D341Med (cell line): ENCODE measurements around the gene ZNF750.
A peak's percentile ranks its signal among the peaks of the same experiment; 100 is the strongest.

Source experiments
- DNase-seq: peaks from one replicate; pipeline ENCODE4 v3.0.0; 2012; ENCODE audit warnings: low spot score

The ZNF750 gene

DNA sequence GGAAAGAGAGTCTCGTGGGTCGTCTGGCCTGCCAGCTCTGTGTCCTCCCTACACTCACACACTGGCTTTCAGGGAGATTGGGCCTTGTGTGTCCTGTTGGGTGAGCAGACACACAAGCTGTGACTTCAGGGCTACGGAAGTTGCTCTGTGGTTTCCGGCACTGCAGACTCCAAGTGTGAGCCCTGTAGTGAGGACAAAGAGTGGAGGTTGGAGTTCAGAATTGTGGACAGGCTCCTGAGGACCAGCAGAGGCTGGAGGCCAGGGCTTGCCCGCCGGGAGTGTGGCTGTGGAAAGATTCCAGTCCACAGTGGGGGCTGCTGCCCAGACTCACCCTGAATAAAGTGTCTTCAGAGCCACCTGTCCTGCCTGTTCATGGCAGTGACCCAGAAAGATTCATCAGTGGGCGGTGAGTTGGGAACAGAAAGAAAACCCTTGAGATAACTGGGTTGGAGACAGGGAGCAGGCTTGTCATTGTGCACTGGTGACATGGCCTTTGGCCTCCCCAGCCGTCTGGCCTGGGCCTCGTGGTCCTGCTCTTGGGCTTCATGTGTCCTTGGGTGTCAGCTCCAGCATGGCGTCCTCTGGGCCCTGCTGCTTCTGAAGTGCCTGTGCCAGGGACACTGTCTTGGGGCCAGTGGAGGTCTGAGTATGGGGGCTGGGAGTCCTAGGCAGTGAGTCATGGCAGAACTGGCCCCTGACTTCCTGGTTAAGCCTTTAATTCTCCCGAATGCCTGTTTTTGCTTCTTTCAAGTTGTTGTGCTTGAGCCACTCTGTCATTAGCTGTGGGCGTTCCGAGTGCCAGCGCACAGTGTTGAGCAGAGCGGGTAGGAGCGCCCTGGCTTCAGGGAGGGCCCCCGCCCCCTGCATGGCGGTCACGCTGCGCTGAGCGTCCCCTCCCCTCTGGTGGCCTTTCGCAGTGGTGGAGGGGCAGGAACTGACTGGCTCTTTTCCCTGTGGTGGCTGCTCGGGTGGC is 19.9 kb upstream of the ZNF750 start:
- DNase-seq = no peak

DNA sequence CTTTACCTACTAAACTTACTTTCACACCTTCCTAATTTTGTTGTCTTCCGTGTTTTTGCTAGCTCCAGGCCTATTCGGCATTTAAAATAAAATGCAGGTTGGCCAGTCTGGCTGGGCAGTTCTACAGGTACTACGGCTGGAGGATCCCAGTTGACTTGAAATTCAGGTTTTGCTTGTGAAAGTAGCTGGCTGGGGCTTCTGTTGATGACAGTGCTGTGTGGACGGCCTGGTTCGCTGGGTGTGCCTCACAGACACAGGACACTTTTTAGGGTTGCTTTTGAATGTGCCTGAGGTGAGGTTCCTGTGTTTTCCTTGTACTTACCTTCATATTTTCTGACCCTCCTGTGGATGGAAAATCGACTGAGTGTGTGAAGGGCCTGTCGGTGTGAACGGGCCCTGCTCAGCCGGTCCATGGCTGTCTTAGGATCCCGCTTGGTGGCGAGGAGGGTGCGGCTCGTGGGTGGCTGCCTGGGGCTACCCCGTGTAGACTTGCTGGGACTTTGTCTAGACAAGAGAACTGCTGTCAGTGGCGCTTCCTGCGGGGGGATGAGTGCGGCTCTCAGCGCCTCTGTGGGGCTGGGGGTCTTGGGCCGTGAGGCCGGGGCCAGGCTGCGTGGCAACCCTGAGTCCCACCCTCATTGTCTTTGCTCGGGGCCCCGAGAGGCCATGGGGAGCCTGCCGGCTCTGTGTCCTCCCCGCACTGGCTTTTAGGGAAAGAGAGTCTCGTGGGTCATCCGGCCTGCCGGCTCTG is 18.7 kb upstream of the ZNF750 start:
- DNase-seq = no peak

DNA sequence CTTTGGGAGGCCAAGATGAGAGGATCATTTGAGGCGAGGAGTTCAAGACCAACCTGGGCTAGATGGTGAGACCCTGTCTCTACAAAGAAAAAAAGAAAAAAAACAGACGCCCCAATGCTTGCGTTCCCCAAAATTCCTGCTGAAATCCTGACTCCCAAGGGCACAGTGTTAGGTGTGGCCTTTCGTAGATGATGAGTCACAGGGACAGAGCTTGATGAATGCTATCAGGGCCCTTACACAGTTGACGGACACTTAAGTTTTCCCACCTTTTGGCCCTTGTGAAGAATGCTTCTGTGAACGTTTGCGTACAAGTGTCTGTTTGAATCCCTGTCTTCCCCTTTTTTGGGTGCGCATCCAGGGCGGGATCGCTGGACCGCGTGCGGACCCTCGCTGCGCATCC is 16.5 kb upstream of the ZNF750 start:
- no peak for DNase-seq

DNA sequence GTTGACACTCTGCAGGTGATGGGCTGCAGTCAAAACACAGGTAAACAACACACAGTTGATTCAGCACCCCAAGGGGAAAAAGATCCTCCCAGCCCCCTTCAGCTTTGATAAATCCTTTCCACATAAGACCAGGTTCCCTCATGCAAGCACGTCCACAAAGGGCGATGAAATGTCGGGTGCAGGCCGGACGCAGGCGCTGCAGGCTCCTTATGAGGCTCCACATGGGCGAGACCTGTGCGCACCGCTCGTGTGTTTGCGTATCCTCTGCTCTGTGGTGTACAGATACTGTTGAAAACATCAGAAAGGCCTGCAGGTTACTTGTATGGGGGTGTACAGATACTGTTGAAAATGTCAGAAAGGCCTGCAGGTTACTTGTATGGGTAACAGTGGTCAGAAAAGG is 14.4 kb upstream of the ZNF750 start:
- DNase-seq = no peak

DNA sequence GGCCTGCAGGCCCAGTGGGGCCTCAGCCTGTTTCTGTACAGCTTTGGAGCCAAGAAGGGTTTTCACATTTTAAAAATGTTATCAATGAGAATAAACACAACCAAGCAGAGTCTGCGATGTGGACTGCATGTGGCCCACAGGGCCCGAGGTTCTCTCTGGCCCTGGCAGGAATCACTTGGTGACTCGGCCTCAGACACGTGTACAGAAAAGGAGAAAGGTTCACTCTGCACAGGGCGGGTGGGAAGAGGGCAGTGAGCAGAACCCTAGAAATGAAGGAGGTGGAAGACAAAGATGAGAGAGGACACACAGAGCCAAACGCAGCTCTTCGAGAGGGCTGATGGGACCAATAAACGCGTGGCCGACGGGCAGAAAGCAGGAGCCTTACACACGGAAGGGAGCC is 11.6 kb upstream of the ZNF750 start:
- DNase-seq = no peak

GRCh38 chr17:82849076-82849945 is 9.5 kb upstream of the ZNF750 start:
- no peak for DNase-seq

DNA sequence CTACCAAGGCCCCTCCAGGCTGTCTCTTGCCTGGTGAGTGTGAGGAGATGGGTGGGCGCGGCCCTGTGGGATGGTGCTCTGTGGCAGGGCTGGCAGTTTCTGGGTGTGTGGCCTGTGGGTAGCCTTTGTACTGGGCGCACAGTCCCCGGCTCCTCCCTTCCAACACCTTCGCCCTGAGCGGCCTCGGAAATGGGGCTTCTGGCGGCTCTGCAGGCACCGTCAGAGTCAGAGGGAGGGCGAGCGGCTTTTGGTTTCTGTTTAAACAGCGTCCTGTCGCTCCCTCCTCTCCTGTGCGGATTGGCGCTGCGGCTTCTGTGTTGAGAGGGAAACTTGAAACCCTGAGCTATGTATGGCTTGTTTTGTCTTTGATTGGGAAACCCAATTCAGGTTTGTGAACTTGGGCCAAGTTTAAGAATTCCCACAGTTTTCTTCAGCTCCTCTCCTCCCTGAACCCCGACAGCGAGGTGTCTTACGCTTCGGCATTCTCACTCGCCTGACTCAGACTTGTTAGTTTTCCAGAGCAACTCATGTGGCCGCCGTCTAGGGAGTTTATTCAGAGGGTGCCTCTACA is 8.3 kb upstream of the ZNF750 start:
- no peak for DNase-seq

GRCh38 chr17:82846061-82846691 is 6.4 kb upstream of the ZNF750 start:
- no peak for DNase-seq

DNA sequence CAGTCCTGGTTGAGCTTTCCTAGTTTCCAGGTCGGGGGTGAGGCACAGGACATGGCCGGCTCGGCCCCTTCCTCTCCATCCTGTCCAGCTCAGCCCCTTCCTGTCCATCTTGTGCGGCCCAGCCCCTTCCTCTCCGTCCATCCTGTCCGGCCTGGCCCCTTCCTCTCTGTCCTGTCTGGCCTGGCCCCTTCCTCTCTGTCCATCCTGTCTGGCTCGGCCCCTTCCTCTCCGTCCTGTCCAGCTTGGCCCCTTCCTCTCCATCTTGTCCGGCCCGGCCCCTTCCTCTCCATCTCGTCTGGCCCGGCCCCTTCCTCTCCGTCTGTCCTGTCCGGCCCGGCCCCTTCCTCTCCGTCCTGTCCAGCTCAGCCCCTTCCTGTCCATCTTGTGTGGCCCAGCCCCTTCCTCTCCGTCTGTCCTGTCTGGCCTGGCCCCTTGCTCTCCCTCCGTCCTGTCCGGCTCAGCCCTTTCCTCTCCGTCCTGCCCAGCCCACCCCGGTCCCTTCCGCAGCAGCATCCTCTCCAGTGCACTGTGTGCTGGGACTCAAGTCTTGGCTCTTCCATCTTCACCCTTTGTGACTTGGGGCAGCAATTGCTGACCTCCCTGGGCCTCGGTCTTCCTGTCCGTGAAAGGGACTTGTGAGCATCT is 5.5 kb upstream of the ZNF750 start:
- DNase-seq = no peak

DNA sequence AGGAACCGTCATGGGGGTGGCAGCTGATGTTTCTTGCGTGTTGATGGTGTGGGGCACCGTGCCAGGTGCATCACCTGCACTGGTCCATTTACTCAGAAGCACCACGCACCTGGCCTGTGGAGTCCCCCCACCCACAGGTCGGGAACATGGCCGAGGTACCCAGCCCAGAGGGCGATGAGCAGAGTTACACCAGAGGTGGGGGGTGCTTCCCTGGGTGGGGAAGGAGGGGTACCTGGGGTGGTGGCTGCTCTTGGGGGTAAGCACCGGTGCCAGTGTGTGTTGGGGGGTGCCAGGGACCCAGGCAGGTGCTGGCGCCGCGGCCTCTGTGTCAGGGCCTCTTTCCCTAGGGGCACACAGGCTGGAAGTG is 5.0 kb upstream of the ZNF750 start:
- no peak for DNase-seq

DNA sequence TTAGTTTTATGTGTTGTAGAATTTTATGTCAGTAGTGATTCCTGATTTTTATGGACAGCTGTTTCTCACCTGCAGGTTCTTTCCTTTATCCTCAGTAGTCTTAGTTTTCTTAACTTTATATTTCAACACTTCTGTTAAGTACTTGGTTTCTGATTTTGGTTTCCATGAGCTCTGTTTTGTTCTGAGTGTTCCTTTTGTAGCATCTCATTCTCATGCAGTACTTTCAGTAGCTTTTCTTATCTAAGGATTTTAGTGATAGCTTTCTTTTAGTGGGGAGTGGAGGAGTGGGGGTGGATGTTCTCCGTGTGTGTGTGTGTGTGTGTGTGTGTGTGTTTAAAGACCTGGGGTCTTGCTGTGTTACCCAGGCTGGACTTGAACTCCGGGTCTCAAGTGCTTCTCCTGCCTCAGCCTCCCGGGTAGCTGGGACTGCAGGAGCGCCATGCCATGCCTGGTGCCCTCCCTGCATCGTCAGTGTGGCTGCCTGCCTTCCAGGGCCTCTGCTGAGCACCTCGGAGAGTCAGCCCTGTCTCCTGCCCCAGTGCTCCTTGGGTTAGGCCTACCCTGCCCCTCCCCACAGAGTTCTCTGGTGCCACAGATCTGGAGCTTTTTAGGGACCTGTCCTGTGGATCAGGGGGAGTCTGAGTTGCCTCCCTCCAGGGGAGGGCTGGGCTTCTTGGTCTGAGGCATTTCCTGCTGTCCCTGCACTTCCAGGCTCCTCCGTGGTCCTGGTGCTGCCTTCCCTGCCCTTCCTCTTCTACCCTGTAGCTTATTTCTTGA is 4.3 kb upstream of the ZNF750 start:
- DNase-seq = no peak

GRCh38 chr17:82841921-82842596 is 2.2 kb upstream of the ZNF750 start:
- no peak for DNase-seq

- DNase-seq = no peak
Observed at GRCh38 chr17:82840431-82840831, 609 bp upstream of the ZNF750 start.

DNA sequence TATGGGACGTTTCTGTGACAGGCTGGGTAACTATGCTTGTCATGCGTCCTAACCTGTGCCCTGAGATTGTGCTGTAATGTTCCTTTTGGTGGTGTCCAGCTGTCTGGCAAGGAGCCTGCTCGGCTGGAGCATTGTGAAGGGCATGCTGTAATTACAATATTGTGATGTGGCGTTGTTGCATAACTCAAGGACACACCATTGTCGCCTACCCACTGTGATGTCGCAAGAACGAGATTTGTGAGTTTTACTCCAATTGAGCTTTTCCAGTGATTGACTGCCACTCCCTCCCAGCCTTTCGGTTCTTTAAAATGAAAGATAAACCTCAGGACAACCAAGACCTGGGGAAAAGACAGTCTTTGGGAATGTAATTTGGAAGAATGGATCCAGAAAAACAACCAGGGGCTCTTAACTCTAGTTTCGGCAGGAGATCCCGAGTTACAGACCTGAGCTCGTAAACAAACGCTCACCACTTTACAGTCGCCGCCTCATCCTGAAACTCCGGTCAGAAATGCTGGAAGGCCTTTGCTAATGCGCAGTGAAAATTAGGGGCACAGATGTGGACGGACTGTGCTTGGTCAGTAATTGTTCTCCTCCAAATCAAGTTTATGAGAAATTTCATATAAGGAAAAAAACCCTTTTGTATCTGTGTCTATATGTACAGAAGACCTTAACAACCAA is 1.3 kb downstream of the ZNF750 start:
- DNase-seq = no peak

DNA sequence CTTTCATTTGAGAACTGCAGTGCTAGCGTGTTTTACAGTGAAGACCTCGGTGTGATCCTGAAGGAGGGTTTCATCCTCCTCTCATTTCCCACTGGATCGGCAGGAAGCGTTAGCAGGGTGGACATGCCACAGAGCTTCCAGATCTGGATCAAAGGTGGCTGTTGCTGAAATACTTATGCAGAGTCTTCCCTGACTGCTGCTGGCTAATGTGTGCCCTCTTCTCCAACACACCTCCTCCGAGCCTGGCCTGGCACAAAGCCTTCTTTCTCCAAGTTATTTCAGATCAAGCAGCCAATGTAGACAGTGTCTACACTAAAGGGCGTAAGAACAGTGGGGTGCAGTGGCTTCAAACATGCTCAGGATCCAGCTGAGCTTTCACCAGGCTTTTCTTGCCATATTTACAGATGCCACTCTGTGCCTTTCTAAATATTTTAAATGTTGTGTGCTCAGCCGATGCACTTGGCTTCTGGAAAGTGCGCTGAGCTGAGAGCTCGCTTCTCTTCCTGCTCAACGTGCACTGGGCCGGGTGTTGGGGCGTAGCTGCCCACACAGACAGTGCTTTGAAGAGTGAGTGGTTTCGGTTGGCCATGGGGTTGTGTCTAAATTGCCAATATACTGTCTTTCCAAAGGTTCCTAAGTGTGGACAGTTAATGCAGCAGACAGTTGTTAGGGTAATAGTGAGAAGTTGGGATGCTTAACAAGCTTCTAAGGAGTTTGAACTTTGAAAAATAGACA is 2.1 kb downstream of the ZNF750 start:
- no peak for DNase-seq

DNA sequence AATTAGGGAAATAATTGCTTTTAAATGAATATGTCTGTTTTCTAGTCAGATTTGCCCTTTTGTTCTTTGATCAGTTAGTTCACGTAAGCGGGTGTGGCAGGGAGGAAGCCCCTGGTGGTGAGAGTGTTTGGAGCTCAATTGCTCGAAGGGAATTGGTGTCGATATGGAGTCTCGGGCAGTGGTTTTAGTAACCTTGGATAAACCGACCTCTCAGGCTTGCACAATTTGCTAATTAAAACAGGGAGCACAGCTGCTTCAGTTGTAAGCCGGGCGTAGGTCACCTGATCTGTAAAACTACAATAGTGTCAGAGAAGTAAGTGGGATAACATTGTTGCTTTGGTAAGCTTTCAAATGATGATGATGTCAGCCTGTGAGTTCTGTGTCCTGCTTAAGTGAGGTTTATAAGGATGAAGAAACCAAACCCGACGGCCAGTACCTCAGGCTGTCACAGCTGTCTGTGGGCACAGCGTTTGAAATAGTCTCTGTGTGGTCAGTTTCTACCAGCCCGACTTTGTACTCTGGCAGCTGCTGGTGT is 2.9 kb downstream of the ZNF750 start:
- peak; percentile 71 for DNase-seq

DNA sequence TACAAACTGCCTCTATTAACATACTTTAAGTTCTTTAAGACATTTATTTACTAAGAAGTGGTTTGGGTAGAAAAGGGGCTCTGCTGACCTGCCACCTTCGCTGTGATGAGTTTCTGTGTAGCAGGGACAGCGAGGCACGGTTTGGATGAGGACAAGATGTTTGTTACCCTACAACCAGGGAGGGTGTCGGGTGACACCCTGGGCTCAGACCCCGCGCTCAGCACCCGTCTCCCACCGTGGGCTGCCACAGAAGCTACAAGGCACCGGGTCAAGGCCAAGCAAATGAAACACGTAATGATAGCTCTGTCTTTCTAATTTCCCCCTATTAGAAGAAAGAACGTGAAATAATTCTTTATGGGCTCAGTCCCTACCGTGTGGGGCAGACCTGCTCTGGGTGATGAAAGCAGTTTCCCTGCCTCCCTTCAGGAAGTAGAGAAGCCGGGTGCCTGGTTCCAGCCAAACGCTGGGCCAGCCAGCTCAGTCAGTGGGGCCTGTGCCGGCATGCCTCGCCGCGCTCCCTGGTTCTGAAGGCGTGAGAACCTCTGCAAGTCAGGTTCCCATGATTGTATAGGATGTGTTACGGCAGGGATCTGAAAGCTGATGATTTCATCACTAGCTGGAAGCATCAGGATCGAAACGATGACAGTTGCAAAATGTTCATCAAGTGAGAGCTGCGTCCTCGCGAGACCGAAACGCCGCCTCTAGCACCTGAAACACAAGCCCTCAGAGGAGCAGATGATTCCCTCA is 3.9 kb downstream of the ZNF750 start:
- DNase-seq = no peak
